Heart left ventricle (tissue), 16 donors: ENCODE data around the gene PPP4R2. TPM values are rescaled to one million over a fixed set of nuclear protein-coding genes. Genes with fewer than 3 reads are reported as not detected.

Experiments
- ATAC-seq, 4 donors: fragments of 200-7000 bp; cut with Tn5 transposase; one replicate each; pipeline ENCODE4 v1.9.1; 2020 to 2022; ENCODE audit warnings: moderate library complexity in 4 of 4, mild to moderate bottlenecking in 3 of 4, moderate number of reproducible peaks in 1 of 4
- DNase-seq, 5 donors: peaks; one replicate each; pipeline ENCODE4 v3.0.0-alpha.2; 2020
- H3K27ac ChIP-seq, 12 donors: fragments of 200-600 bp; sonication (generic) in 4 of 12; one replicate each; pipeline versions ENCODE4 v1.5.0 to v1.8.0; 2016 to 2022; ENCODE audit warnings: mild to moderate bottlenecking in 2 of 12
- H3K27me3 ChIP-seq, 9 donors: fragments of 200-600 bp; sonication (generic) in 2 of 9; one replicate each; pipeline versions ENCODE4 v1.5.1 to v1.8.0; 2016 to 2022; ENCODE audit warnings: mild to moderate bottlenecking in 3 of 9
- H3K36me3 ChIP-seq, 9 donors: fragments of 200-600 bp; sonication (generic) in 2 of 9; one replicate each; pipeline versions ENCODE4 v1.5.0 to v1.8.0; 2018 to 2022; ENCODE audit warnings: mild to moderate bottlenecking in 2 of 9
- H3K4me1 ChIP-seq, 12 donors: fragments of 200-600 bp; sonication (generic) in 4 of 12; one replicate each; pipeline versions ENCODE4 v1.5.0 to v1.8.0; 2016 to 2022; ENCODE audit warnings: mild to moderate bottlenecking in 3 of 12
- H3K4me3 ChIP-seq, 12 donors: fragments of 200-600 bp; sonication (generic) in 4 of 12; one replicate each; pipeline versions ENCODE4 v1.5.0 to v1.8.0; 2017 to 2022; ENCODE audit warnings: mild to moderate bottlenecking in 9 of 12, moderate library complexity in 4 of 12
- H3K9me3 ChIP-seq, 12 donors: fragments of 200-600 bp; sonication (generic) in 4 of 12; one replicate each; pipeline versions ENCODE4 v1.5.0 to v1.8.0; 2016 to 2022; ENCODE audit warnings: mild to moderate bottlenecking in 1 of 12
- CTCF ChIP-seq, 12 donors: fragments of 200-600 bp; sonication (generic) in 4 of 12; IDR thresholded peaks; one replicate each; pipeline versions ENCODE4 v1.5.0 to v1.8.0; 2018 to 2022; ENCODE audit warnings: antibody characterized with exemption in 12 of 12, mild to moderate bottlenecking in 5 of 12
- POLR2A ChIP-seq, 2 donors: fragments of 450-650 bp; IDR thresholded peaks; one replicate each; pipeline ENCODE4 v1.6.1; 2017; ENCODE audit warnings: antibody characterized with exemption in 2 of 2, mild to moderate bottlenecking in 2 of 2, moderate library complexity in 2 of 2
- WGBS, 4 donors: extraction: QIAGEN DNeasy Blood & Tissue Kit in 2 of 4; methylation state at CpG; one replicate each; pipeline versions ENCODE4 v1.1.5 to v1.1.7; 2013 to 2018; 5-methylcytosine and 5-hydroxymethylcytosine counted together
- intact Hi-C, 10 donors: fragments of 100-400 bp; cut with DNase I; formaldehyde crosslinking; loops; one replicate each; pipeline versions ENCODE4 v1.11.1 to v1.14.2; 2022
- polyA plus RNA-seq, 2 donors: library from polyadenylated mRNA; stranded (reverse); fragments of 200-250 nt; gene quantifications; one replicate each; pipeline ENCODE4 v1.2.3, GENCODE V29; 2013
- total RNA-seq, 9 donors: library from RNA; depleted of rRNA in 2 of 9; stranded (reverse); fragments of >200 nt in 2 of 9; fragmentation: NEBNext Ultra II Directional in 3 of 9; extraction: Animal tissue kit (Norgen Biotek cat#: 25700) in 3 of 9; gene quantifications; one replicate each; pipeline versions ENCODE4 v1.1.0 to v1.2.4, GENCODE V29; 2016 to 2023
- donor health status: ischemic (EF 13 %, LVEDD 7.1; RV severe dilation, severe dysfunction).
- donor health status: healthy with polysubstance abuse.
- donor health status: DM: no; HTN: yes; CAD: no.
- donor health status: DM: no; HTN: no; CAD: no.
- donor health status: ischemic (EF 25% LVEDD 6.9; RV normal size, moderate dysfunction).
- donor health status: ischemic (EF 25% LVEDD 5.7; RV mildly dilated, moderate dysfunction).
- donor health status: healthy.
- donor health status: DM: yes; HTN: yes; CAD: no.
- donor health status: ischemic (EF 35%, LVEDD 5.7; RV mildly dilated, moderate dysfunction).
- donor health status: nonischemic (EF 11% LVEDD 7.7; RV severe dilation, severe dysfunction).
- donor health status: DM: yes; HTN: yes; CAD: no.
- donor health status: PGD.
- donor health status: ischemic (EF 29% LVEDD 5.4; RV normal size, mild dysfunction).
- donor health status: nonischemic (EF 23%, LVEDD 6.1; RV moderate dilation, normal function).

PPP4R2 gene
- total and polyA plus RNA-seq, 11 donors, result 17.0 to 69.7 (median 48.1) TPM

DNA sequence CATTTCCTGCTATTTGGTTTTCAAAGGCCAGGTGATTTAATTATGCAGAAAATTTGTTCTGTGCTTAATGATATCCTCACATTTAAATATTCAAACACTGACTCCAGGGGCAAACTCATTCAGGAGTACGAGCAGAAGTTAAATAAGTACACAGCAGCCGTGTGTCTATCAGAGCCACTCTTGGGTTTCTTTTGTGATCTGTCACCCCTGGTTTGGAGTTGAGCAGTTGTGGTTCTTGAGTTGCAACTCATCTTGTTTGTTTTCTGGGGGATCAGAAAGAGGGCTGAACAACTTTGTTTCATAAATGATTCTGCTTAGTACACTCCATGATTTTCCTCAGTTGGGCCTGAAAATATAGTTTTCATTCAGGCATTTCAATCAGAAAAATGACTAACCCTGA lies 25.7 kb upstream of the PPP4R2 start:
- H3K27me3 ChIP-seq, result no peaks in the 10 kb centered on the region
- no peak overlapping the region for H3K4me3 ChIP-seq
- intact Hi-C loops, result no loop called here
- ATAC-seq (no peak), DNase-seq (no peak)
- WGBS, 4 donors, result 70 to 100% (median 87%) methylated on average over 2 of the region's 2 CpGs
- no peaks in the 10 kb centered on the region for H3K9me3 ChIP-seq
- TF ChIP-seq CTCF (IDR thresholded peaks at IDR 0.05), result no peak
- TF ChIP-seq POLR2A (IDR thresholded peaks at IDR 0.05), result no peak
- peaks cover 0 to 11% (median 0%) of the 10 kb centered on the region in 12 donors for H3K4me1 ChIP-seq
- H3K36me3 ChIP-seq, result peaks cover 0 to 16% (median 0%) of the 10 kb centered on the region in 9 donors
- no peak overlapping the region for H3K27ac ChIP-seq

GRCh38 chr3:72972706-72973030 lies 23.9 kb upstream of the PPP4R2 start:
- H3K36me3 ChIP-seq, result peaks cover 0 to 13% (median 0%) of the 10 kb centered on the region in 9 donors
- 88 to 96% (median 91%) methylated on average over 3 of the region's 3 CpGs for WGBS, 4 donors
- H3K4me1 ChIP-seq, result peaks cover 0 to 11% (median 0%) of the 10 kb centered on the region in 12 donors
- ATAC-seq (no peak), DNase-seq (no peak)
- H3K27me3 ChIP-seq, result no peaks in the 10 kb centered on the region
- no peak overlapping the region for H3K4me3 ChIP-seq
- TF ChIP-seq POLR2A (IDR thresholded peaks at IDR 0.05) (no peak), CTCF (IDR thresholded peaks at IDR 0.05) (no peak)
- H3K27ac ChIP-seq, result no peak overlapping the region
- no peaks in the 10 kb centered on the region for H3K9me3 ChIP-seq
- intact Hi-C loops, result no loop called here

GRCh38 chr3:72973031-72973723 lies 23.4 kb upstream of the PPP4R2 start:
- Histone ChIP-seq H3K27ac (no peak overlapping the region), H3K4me1 (peaks cover 0 to 11% (median 0%) of the 10 kb centered on the region in 12 donors), H3K9me3 (no peaks in the 10 kb centered on the region), H3K27me3 (no peaks in the 10 kb centered on the region), H3K36me3 (peaks cover 0 to 8% (median 0%) of the 10 kb centered on the region in 9 donors), H3K4me3 (no peak overlapping the region)
- DNase-seq (no peak), ATAC-seq (no peak)
- TF ChIP-seq CTCF (IDR thresholded peaks at IDR 0.05) (no peak), POLR2A (IDR thresholded peaks at IDR 0.05) (no peak)
- 34 to 67% (median 48%) methylated on average over 7 of the region's 7 CpGs for WGBS, 4 donors
- intact Hi-C loops, result no loop called here

GRCh38 chr3:72973786-72974185 lies 22.8 kb upstream of the PPP4R2 start:
- ATAC-seq, result no peak
- TF ChIP-seq CTCF (IDR thresholded peaks at IDR 0.05) (no peak), POLR2A (IDR thresholded peaks at IDR 0.05) (no peak)
- Histone ChIP-seq H3K4me1 (peaks cover 0 to 11% (median 0%) of the 10 kb centered on the region in 12 donors), H3K9me3 (no peaks in the 10 kb centered on the region), H3K27me3 (no peaks in the 10 kb centered on the region), H3K27ac (no peak overlapping the region), H3K36me3 (peaks cover 0 to 5% (median 0%) of the 10 kb centered on the region in 9 donors), H3K4me3 (no peak overlapping the region)
- DNase-seq, result no peak
- WGBS, 4 donors, result 90 to 95% (median 93%) methylated on average over 2 of the region's 2 CpGs
- intact Hi-C loops, result no loop called here
